Measurements from ENCODE around the gene DYRK2. TPM values are rescaled to one million over a fixed set of nuclear protein-coding genes. Genes with fewer than 3 reads are reported as not detected.

DYRK2 gene
- total and polyA plus RNA-seq, 2 experiments from 2014 or later: 7.1 to 34.1 TPM

DNA sequence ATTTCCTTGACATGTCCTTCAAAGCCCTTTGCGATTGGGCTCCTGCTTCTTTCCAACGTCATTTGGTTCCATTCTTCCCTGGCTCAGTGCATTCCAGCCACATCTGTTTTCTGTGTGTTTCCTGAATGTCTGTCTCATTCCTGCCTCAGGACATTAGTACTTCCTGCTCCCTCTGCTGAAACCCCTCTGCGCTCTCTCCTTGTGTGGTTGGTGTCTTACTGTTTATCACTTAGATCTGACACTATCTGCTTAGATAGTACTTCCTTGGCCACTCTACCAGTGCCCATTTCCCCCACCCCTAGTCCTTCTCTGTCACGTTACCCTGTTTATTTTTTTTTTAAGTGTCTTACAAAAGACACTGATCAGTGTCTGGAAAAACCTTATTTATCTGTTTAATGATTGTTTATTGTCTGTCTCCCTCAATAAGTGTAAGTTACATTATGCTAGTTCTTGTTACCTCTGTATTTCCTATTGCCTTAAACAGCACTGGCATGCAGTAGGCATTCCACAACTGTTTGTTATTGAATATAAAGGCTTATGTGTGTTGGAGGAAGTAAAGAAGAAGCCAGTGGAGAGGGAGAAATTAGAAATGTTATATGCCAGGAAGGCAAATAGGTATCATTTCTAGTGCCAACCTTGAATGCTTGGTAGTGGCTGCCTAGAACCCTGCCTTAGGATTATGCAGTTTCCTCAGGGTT, 21.5 kb downstream of the DYRK2 start (continued):
- TF ChIP-seq, protein P1, sequence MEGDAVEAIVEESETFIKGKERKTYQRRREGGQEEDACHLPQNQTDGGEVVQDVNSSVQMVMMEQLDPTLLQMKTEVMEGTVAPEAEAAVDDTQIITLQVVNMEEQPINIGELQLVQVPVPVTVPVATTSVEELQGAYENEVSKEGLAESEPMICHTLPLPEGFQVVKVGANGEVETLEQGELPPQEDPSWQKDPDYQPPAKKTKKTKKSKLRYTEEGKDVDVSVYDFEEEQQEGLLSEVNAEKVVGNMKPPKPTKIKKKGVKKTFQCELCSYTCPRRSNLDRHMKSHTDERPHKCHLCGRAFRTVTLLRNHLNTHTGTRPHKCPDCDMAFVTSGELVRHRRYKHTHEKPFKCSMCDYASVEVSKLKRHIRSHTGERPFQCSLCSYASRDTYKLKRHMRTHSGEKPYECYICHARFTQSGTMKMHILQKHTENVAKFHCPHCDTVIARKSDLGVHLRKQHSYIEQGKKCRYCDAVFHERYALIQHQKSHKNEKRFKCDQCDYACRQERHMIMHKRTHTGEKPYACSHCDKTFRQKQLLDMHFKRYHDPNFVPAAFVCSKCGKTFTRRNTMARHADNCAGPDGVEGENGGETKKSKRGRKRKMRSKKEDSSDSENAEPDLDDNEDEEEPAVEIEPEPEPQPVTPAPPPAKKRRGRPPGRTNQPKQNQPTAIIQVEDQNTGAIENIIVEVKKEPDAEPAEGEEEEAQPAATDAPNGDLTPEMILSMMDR (conservative IDR thresholded peaks at IDR 0.05; ENCODE audit: low read depth in 2 of 2): no peak
- TF ChIP-seq CREB1 (CRISPR knock-in tag; IDR thresholded peaks at IDR 0.05; ENCODE audit: low read depth) (no peak), POLR2AphosphoS5 (IDR thresholded peaks at IDR 0.05; ENCODE audit: low read depth) (no peak), EZH2 (IDR thresholded peaks at IDR 0.05; ENCODE audit: low read depth, unreplicated experiment) (no peak)
- TF ChIP-seq, protein P2, sequence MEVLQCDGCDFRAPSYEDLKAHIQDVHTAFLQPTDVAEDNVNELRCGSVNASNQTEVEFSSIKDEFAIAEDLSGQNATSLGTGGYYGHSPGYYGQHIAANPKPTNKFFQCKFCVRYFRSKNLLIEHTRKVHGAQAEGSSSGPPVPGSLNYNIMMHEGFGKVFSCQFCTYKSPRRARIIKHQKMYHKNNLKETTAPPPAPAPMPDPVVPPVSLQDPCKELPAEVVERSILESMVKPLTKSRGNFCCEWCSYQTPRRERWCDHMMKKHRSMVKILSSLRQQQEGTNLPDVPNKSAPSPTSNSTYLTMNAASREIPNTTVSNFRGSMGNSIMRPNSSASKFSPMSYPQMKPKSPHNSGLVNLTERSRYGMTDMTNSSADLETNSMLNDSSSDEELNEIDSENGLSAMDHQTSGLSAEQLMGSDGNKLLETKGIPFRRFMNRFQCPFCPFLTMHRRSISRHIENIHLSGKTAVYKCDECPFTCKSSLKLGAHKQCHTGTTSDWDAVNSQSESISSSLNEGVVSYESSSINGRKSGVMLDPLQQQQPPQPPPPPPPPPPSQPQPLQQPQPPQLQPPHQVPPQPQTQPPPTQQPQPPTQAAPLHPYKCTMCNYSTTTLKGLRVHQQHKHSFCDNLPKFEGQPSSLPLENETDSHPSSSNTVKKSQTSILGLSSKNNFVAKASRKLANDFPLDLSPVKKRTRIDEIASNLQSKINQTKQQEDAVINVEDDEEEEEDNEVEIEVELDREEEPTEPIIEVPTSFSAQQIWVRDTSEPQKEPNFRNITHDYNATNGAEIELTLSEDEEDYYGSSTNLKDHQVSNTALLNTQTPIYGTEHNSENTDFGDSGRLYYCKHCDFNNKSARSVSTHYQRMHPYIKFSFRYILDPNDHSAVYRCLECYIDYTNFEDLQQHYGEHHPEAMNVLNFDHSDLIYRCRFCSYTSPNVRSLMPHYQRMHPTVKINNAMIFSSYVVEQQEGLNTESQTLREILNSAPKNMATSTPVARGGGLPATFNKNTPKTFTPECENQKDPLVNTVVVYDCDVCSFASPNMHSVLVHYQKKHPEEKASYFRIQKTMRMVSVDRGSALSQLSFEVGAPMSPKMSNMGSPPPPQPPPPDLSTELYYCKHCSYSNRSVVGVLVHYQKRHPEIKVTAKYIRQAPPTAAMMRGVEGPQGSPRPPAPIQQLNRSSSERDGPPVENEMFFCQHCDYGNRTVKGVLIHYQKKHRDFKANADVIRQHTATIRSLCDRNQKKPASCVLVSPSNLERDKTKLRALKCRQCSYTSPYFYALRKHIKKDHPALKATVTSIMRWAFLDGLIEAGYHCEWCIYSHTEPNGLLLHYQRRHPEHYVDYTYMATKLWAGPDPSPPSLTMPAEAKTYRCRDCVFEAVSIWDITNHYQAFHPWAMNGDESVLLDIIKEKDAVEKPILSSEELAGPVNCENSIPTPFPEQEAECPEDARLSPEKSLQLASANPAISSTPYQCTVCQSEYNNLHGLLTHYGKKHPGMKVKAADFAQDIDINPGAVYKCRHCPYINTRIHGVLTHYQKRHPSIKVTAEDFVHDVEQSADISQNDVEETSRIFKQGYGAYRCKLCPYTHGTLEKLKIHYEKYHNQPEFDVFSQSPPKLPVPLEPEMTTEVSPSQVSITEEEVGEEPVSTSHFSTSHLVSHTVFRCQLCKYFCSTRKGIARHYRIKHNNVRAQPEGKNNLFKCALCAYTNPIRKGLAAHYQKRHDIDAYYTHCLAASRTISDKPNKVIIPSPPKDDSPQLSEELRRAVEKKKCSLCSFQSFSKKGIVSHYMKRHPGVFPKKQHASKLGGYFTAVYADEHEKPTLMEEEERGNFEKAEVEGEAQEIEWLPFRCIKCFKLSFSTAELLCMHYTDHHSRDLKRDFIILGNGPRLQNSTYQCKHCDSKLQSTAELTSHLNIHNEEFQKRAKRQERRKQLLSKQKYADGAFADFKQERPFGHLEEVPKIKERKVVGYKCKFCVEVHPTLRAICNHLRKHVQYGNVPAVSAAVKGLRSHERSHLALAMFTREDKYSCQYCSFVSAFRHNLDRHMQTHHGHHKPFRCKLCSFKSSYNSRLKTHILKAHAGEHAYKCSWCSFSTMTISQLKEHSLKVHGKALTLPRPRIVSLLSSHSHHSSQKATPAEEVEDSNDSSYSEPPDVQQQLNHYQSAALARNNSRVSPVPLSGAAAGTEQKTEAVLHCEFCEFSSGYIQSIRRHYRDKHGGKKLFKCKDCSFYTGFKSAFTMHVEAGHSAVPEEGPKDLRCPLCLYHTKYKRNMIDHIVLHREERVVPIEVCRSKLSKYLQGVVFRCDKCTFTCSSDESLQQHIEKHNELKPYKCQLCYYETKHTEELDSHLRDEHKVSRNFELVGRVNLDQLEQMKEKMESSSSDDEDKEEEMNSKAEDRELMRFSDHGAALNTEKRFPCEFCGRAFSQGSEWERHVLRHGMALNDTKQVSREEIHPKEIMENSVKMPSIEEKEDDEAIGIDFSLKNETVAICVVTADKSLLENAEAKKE (CRISPR knock-in tag; IDR thresholded peaks at IDR 0.05): no peak

DNA sequence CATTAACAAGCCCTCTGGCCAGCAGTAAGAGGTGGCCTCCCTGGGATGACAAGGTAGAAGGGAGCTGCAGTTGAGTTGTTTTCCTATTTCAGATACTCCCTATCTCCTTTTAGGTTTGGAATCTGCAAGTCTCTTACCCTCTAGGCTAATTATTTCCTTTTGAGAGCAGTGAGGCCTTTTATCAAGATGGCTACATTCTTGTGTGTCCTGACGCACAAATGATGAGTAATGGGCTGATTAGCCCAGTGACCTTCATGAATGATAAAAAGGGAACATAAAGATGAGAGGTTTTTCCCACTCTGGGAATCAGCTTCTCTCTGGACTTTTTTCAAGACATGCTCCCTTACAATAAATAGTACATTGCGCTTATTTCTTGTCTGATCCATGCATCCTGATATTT, 22.9 kb downstream of the DYRK2 start:
- H3K9me3 Mint-ChIP-seq: peaks cover 32% of the 10 kb centered on the region
- peaks cover 9% of the 10 kb centered on the region; the same call in 1 of the 2 replicates for H3K36me3 ChIP-seq (ENCODE audit: insufficient read depth)
- H3K4me1 Mint-ChIP-seq: no peaks in the 10 kb centered on the region; the same call in 2 of the 3 replicates
- H3K27ac Mint-ChIP-seq: no peak overlapping the region
- H3F3A ChIP-seq (replicated peaks; ENCODE audit: low read depth): no peaks in the 10 kb centered on the region
- H3K4me3 ChIP-seq: no peak overlapping the region
- no peaks in the 10 kb centered on the region for H3K79me2 ChIP-seq (replicated peaks; ENCODE audit: insufficient read depth)
- H3K9me2 ChIP-seq (ENCODE audit: insufficient read depth): peaks cover 8% of the 10 kb centered on the region; the same call in 1 of the 2 replicates
- H2AFZ ChIP-seq: no peak overlapping the region
- no peaks in the 10 kb centered on the region for H3K27me3 ChIP-seq (ENCODE audit: insufficient read depth)
- DNase-seq (ENCODE audit: low spot score): no peak
- H3K27ac ChIP-seq (ENCODE audit: low read depth): no peak overlapping the region
- no peak overlapping the region for H3K4me3 Mint-ChIP-seq
- peaks cover 35% of the 10 kb centered on the region for H3K36me3 Mint-ChIP-seq (ENCODE audit: low read depth)
- ATAC-seq: no peak
- peaks cover 2% of the 10 kb centered on the region for H3K27me3 Mint-ChIP-seq (ENCODE audit: insufficient read depth, low read depth, poor library complexity)
- H3K4me1 ChIP-seq (ENCODE audit: insufficient read depth): no peaks in the 10 kb centered on the region
- no peaks in the 10 kb centered on the region for H4K20me1 ChIP-seq (replicated peaks; ENCODE audit: insufficient read depth)
- no peak overlapping the region for H3K4me2 ChIP-seq
- no peak for TF ChIP-seq CREB1 (CRISPR knock-in tag; IDR thresholded peaks at IDR 0.05; ENCODE audit: low read depth)
- TF ChIP-seq POLR2AphosphoS5 (IDR thresholded peaks at IDR 0.05; ENCODE audit: low read depth): no peak
- TF ChIP-seq, protein P1 (conservative IDR thresholded peaks at IDR 0.05; ENCODE audit: low read depth in 2 of 2): no peak

Measured in GM23338 (cell line).